HG03469 (cell line): ENCODE measurements around the gene TMEM266.

Experiments
- ATAC-seq: cut with Tn5 transposase; IDR thresholded peaks from one replicate; pipeline ENCODE4 v1.9.1; 2021; ENCODE audit warnings: mild to moderate bottlenecking, moderate library complexity, moderate number of reproducible peaks; ENCODE audit not compliant: unreplicated experiment

The TMEM266 gene

GRCh38 chr15:76223521-76223920 is 163.7 kb downstream of the TMEM266 start:
- no peak for ATAC-seq

- no peak for ATAC-seq
Measured at GRCh38 chr15:76229266-76229665, 169.5 kb downstream of the TMEM266 start.

GRCh38 chr15:76233921-76234320 is 174.1 kb downstream of the TMEM266 start:
- ATAC-seq = no peak

GRCh38 chr15:76234337-76234889 is 174.6 kb downstream of the TMEM266 start:
- ATAC-seq = no peak

GRCh38 chr15:76235186-76235826 is 175.5 kb downstream of the TMEM266 start:
- no peak for ATAC-seq

- no peak for ATAC-seq
Measured at GRCh38 chr15:76236350-76236749, 176.6 kb downstream of the TMEM266 start.

GRCh38 chr15:76239786-76240185 is 180.0 kb downstream of the TMEM266 start:
- no peak for ATAC-seq

GRCh38 chr15:76245072-76245610 is 185.4 kb downstream of the TMEM266 start:
- ATAC-seq = no peak

GRCh38 chr15:76251717-76252116 is 191.9 kb downstream of the TMEM266 start:
- ATAC-seq = no peak

GRCh38 chr15:76252249-76252648 is 192.5 kb downstream of the TMEM266 start:
- ATAC-seq = no peak

- no peak for ATAC-seq
Measured at GRCh38 chr15:76253691-76254473, 194.1 kb downstream of the TMEM266 start.
